HCEC 1CT (cell line): ENCODE results near the gene GLUD2.
"Not testable (repeated sequence)": the region's sequence is repeated elsewhere in the genome, so short reads cannot be mapped to it uniquely, and the experiment has no call there.

Experiments
- DNase-seq: peaks from one replicate; pipeline ENCODE4 v3.0.0-alpha.2; 2017

Gene GLUD2

GRCh38 chrX:121047441-121048419 is at the start of gene GLUD2:
Gene GLUD2 (plus strand): TSS chrX:121047610. CDS start chrX:121047685, 75 bp downstream.
- not testable (repeated sequence) for DNase-seq

GRCh38 chrX:120999413-120999812 is 48.0 kb upstream of the GLUD2 start:
- DNase-seq: no peak

GRCh38 chrX:121000589-121000988 is 46.8 kb upstream of the GLUD2 start:
- no peak for DNase-seq

- no peak for DNase-seq
These were observed 38.5 kb upstream of the GLUD2 start for GRCh38 chrX:121008920-121009319.

- DNase-seq: no peak
These were observed 37.6 kb upstream of the GLUD2 start for GRCh38 chrX:121009764-121010163.

GRCh38 chrX:121010218-121010617 is 37.2 kb upstream of the GLUD2 start:
- no peak for DNase-seq

GRCh38 chrX:121011254-121011653 is 36.2 kb upstream of the GLUD2 start:
- no peak for DNase-seq

GRCh38 chrX:121013897-121014455 is 33.4 kb upstream of the GLUD2 start:
- no peak for DNase-seq

GRCh38 chrX:121014826-121015225 is 32.6 kb upstream of the GLUD2 start:
- DNase-seq: no peak

GRCh38 chrX:121028419-121028818 is 19.0 kb upstream of the GLUD2 start:
- no peak for DNase-seq

GRCh38 chrX:121030083-121030482 is 17.3 kb upstream of the GLUD2 start:
- no peak for DNase-seq

GRCh38 chrX:121032531-121032930 is 14.9 kb upstream of the GLUD2 start:
- no peak for DNase-seq

- no peak for DNase-seq
These were observed 11.3 kb upstream of the GLUD2 start for GRCh38 chrX:121036137-121036536.

GRCh38 chrX:121036951-121037350 is 10.5 kb upstream of the GLUD2 start:
- no peak for DNase-seq

- DNase-seq: no peak
These were observed 3.4 kb downstream of the GLUD2 start for GRCh38 chrX:121050781-121051180.

GRCh38 chrX:121052122-121052521 is 4.7 kb downstream of the GLUD2 start:
- DNase-seq: no peak

GRCh38 chrX:121062289-121062688 is 14.9 kb downstream of the GLUD2 start:
- no peak for DNase-seq

GRCh38 chrX:121064579-121064978 is 17.2 kb downstream of the GLUD2 start:
- DNase-seq: no peak

- DNase-seq: not testable (repeated sequence)
These were observed 36.8 kb downstream of the GLUD2 start for GRCh38 chrX:121084247-121084646.

- no peak for DNase-seq
These were observed 37.6 kb downstream of the GLUD2 start for GRCh38 chrX:121084903-121085611.

- no peak for DNase-seq
These were observed 38.2 kb downstream of the GLUD2 start for GRCh38 chrX:121085612-121086010.

GRCh38 chrX:121093011-121093410 is 45.6 kb downstream of the GLUD2 start:
- no peak for DNase-seq
